ENCODE measurements around the gene PAGR1. TPM values are rescaled to one million over a fixed set of nuclear protein-coding genes. Genes with fewer than 3 reads are reported as not detected.

The PAGR1 gene
- polyA plus RNA-seq, 1 donor from 2014 or later = 86.8 TPM

DNA sequence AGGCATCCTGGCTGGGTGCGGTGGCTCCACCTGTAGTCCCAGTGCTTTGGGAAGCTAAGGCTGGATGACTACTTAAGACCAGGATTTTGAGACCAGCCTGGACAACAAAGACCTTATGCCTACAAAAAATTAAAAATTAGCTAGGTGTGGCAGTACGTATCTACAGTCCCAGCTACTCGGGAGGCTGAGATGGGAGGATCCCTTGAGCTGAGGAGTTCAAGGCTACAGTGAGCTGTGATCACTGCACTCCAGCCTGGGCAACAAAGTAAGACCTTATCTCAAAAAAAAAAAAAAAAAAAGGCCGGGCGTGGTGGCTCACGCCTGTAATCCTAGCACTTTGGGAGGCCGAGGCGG lies 10.4 kb downstream of the PAGR1 start:
- Histone ChIP-seq H3K9me3 (ENCODE audit: low read length) (no peaks in the 10 kb centered on the region), H3K27ac (ENCODE audit: low read length) (no peak overlapping the region), H3K4me3 (ENCODE audit: low read length) (no peak overlapping the region), H3F3A (ENCODE audit: insufficient read depth, low read length, poor library complexity, severe bottlenecking) (no peaks in the 10 kb centered on the region), H3K79me2 (replicated peaks; ENCODE audit: insufficient read depth, low read length) (no peaks in the 10 kb centered on the region), H3K27me3 (ENCODE audit: insufficient read depth, low read depth, low read length) (no peaks in the 10 kb centered on the region), H4K20me1 (ENCODE audit: insufficient read depth) (no peaks in the 10 kb centered on the region), H2AFZ (ENCODE audit: low read depth, low read length) (no peak overlapping the region), H3K9me2 (ENCODE audit: insufficient read depth, low read length) (no peaks in the 10 kb centered on the region), H3K36me3 (ENCODE audit: insufficient read depth, low read length) (no peaks in the 10 kb centered on the region), H3K9ac (ENCODE audit: low read length) (no peak overlapping the region), H3K4me2 (ENCODE audit: low read length) (no peak overlapping the region)
- TF ChIP-seq MXI1 (conservative IDR thresholded peaks at IDR 0.05; ENCODE audit: poor library complexity, severe bottlenecking) (no peak), EP300 (conservative IDR thresholded peaks at IDR 0.05; ENCODE audit: poor library complexity, severe bottlenecking) (no peak), CTCF (IDR thresholded peaks at IDR 0.05; ENCODE audit: poor library complexity, severe bottlenecking) (no peak), SMC3 (conservative IDR thresholded peaks at IDR 0.05; ENCODE audit: poor library complexity) (no peak), RAD21 (conservative IDR thresholded peaks at IDR 0.05) (no peak)

DNA sequence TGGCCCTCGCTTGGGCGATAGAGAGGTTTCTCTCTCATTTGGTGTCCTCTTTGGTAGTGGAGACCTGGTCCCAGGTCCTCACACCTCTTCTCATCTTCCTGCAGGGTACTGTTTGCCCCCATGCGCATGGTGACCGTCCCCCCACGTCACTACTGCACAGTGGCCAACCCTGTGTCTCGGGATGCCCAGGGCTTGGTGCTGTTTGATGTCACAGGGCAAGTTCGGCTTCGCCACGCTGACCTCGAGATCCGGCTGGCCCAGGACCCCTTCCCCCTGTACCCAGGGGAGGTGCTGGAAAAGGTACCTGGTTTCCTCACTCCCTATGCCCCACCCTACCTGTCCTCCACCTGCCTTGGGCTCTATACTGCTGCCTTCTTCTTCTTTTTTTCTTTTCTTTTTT lies 14.8 kb downstream of the PAGR1 start:
- Histone ChIP-seq H3K4me3 (ENCODE audit: low read length) (no peak overlapping the region), H3K9ac (ENCODE audit: low read length) (no peak overlapping the region), H3K9me3 (ENCODE audit: low read length) (no peaks in the 10 kb centered on the region), H4K20me1 (ENCODE audit: insufficient read depth) (no peaks in the 10 kb centered on the region), H3K4me2 (ENCODE audit: low read length) (no peak overlapping the region), H3K9me2 (ENCODE audit: insufficient read depth, low read length) (no peaks in the 10 kb centered on the region), H3K36me3 (ENCODE audit: insufficient read depth, low read length) (no peaks in the 10 kb centered on the region), H2AFZ (ENCODE audit: low read depth, low read length) (no peak overlapping the region), H3F3A (ENCODE audit: insufficient read depth, low read length, poor library complexity, severe bottlenecking) (no peaks in the 10 kb centered on the region), H3K27me3 (ENCODE audit: insufficient read depth, low read depth, low read length) (no peaks in the 10 kb centered on the region), H3K27ac (ENCODE audit: low read length) (no peak overlapping the region), H3K79me2 (replicated peaks; ENCODE audit: insufficient read depth, low read length) (no peaks in the 10 kb centered on the region)
- TF ChIP-seq POLR2AphosphoS5 (IDR thresholded peaks at IDR 0.05) = no peak
- TF ChIP-seq REST (IDR thresholded peaks at IDR 0.05; ENCODE audit: borderline replicate concordance) = no peak
- no peak for TF ChIP-seq RAD21 (conservative IDR thresholded peaks at IDR 0.05)
- no peak for TF ChIP-seq EP300 (conservative IDR thresholded peaks at IDR 0.05; ENCODE audit: poor library complexity, severe bottlenecking)
- no peak for TF ChIP-seq MXI1 (conservative IDR thresholded peaks at IDR 0.05; ENCODE audit: poor library complexity, severe bottlenecking)
- TF ChIP-seq CTCF (IDR thresholded peaks at IDR 0.05; ENCODE audit: poor library complexity, severe bottlenecking) = no peak
- no peak for TF ChIP-seq EZH2 (IDR thresholded peaks at IDR 0.05; ENCODE audit: borderline replicate concordance, insufficient read depth, low read length, poor library complexity, severe bottlenecking)
- TF ChIP-seq SMC3 (conservative IDR thresholded peaks at IDR 0.05; ENCODE audit: poor library complexity) = no peak
- no peak for TF ChIP-seq TAF1 (IDR thresholded peaks at IDR 0.05; ENCODE audit: low read depth)
